GM19455 (cell line): Measurements from ENCODE around the gene SLCO3A1.

ENCODE experiments used
- ATAC-seq: cut with Tn5 transposase; IDR thresholded peaks from one replicate; pipeline ENCODE4 v1.9.1; 2021; ENCODE audit not compliant: unreplicated experiment

SLCO3A1 gene

DNA sequence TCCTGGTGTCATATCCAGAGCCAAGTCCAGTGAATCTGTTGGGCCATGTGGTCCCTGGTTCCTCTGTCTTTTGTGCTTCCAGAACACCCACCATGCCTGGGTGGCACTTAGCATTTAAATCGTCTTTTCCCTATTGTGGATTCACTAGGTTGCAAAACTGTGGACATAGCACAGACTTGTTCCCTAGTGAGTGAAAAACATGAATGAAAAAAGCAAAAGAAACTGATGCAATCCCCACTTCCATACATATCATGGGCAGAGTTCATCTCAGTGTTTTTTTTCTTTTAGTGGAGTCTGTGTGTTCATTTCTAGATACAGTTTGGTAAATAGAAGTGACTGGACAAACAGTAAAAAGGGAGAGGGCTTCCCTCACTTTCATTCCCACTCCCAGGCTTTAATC is 170.5 kb downstream of the SLCO3A1 start:
- no peak for ATAC-seq

DNA sequence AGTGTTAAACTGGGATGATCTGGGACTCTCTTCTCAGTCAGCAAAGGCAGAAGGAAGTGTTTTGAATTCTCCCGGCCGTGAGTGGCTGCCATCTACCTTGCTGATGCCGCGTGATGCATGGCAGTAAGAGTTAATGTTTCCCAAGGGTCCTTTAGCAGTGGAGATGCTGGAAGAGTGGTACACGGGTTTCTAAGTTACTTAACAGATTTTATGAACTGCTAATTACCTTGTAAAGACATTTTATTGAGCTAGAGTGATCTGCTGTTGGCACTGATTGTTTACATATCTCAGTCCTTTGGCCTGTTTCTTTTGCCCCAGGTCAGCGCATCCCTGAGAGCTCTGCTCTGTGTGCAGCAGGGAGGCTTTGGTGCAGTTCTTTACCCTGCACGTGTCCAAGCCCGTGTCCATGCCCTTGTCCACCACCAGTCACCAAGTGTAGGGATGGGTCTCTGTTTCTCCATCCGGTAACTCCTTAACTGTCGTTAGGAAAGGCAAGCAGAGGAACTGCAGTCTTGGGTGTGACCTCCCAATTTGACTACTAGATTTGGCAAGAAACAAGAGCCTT is 172.3 kb downstream of the SLCO3A1 start:
- no peak for ATAC-seq

DNA sequence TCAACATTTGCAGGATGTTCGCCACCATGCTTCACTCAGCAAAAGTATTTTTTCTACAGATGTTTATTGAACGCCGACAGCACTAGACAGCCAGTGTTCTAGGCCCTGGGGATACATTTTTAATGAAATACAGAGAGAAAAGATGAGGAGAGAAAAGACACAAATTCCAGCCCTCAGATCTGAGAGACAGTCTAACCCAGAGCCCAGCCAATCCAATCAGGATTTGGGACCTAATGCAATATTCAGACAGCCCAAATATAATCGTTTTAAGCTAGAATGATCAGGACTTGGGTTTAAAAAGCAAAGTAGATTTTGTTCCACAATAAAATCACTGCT is 174.8 kb downstream of the SLCO3A1 start:
- ATAC-seq, result no peak

DNA sequence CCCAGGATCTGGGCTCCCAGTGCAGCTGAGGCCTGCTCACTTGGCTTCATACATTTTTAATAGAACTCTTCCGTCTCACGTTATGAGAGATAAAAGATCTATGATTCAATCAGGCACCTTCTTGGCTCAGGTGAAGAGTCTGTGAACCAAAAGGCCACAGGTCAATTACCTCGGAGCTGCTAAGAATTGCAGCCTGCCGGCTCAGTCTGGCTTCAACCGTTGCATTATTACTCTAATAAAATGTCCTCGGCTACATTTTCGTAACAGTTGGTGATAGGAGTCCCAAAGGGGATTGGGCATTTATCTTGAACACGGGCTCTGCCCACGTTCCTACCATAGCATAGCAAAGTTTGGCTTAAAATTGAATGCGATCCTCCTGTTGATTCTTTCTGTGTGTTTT is 176.3 kb downstream of the SLCO3A1 start:
- no peak for ATAC-seq

DNA sequence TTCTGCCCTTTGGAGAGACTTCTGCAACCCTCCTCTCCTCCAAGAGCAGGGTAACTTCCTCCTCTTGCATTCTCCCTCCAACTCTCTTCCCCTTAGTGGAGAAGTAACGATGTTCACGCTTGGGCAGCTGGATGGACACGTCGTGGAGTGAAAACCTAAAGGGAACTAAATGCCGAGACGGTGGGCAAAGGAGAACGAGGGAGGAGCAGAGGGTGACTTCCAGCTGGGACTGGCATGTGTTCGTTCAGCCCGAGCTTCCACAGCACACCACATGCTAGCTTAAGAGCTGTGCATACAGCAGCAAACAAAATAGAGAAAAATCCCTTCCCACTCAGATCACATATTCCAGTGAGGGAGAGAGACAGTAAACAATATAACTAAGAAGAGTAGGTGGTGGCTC is 179.8 kb downstream of the SLCO3A1 start:
- no peak for ATAC-seq

DNA sequence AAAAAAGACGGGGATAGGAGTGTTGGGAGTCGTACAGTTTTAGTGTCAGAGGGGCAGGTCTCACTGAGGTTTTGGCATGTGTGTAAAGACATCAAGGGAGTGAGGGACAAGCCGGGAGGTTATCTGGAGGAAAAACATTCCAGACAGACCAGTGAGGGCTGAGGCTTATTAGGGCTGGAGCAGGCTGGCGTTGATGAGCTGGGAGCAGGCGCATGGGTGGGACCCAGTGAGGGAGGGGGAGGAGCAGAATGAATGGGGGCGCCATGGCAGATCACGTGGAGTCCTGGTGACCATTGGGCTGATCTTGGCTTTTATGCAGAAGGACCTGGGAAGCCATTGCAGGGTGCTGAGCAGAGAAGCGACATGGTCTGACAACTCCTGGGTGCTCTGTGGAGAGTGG is 180.2 kb downstream of the SLCO3A1 start:
- no peak for ATAC-seq

DNA sequence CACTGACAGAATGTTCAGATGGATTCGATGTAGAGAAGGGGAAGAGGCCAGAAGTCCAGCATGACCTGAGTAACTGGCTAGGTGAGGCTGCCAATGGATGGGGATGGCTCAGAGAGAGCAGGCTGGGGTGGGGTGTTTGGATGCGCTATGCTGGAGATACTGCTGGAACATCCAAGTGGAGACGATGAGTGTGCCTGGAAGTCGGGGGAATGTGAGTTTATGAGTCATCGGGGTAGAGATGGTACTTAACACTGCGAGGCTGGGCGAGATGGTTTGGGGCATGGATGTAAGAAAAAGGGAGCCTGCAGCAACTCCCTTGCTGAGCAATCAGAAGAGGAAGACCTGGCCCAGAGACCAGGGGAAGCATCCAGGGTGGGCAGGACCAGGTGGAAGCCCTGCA is 180.7 kb downstream of the SLCO3A1 start:
- ATAC-seq, result no peak

DNA sequence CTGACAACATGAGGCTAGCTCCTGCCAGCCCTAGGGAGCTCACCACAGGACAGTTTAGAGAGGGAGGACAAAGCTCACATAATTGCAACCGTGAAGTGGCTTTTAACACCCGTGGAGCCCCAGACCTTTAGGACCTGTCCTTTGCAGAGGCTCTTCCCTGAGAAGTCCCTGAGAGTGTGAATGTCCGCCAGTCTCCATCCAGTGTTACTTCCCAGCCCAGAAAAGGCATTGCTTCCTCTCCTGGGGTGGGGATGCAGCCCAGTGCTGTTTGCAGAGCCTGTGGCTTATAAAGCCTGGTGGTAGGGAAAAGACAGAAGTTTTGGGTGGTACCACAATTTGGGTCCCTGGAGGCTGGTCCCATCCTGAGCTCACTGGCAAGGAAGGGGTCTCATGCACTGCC is 182.0 kb downstream of the SLCO3A1 start:
- no peak for ATAC-seq

DNA sequence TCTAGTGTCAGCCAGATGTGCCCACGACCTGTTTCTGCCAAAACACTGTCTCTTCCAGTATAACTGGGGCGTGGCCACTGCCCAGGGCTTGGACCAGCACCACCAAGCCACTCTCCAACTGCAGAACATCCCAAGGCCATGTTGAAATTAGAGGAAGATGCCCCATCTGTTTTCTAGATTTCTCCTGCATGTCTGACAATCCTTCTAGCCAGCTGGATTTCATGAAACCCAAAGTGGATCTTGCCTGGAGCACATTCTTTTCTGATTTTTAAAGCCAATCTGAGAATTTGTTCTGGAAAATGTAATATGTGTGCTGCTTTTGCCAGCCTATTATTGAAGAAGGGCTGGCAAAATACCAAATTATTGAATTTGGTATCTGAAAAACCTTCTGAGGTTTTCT is 182.5 kb downstream of the SLCO3A1 start:
- no peak for ATAC-seq

DNA sequence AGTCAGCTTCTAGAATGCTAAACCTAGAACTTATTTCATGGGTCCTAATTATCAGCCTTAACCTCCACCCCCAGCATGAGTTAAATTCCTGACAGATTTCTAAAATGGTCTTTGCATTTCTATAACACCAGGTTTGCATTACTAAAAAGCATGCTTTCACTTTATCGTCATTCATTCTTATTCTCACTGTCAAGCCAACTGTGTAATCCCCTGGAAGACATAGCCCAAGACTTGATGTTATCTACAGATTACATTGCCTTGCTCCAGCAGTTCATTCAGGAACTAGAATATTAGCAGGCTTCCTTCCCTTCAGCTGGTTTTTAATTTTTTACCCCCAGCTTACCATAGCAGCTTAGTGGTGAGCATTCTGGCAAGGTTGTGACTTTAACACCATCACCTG is 184.0 kb downstream of the SLCO3A1 start:
- ATAC-seq, result no peak

DNA sequence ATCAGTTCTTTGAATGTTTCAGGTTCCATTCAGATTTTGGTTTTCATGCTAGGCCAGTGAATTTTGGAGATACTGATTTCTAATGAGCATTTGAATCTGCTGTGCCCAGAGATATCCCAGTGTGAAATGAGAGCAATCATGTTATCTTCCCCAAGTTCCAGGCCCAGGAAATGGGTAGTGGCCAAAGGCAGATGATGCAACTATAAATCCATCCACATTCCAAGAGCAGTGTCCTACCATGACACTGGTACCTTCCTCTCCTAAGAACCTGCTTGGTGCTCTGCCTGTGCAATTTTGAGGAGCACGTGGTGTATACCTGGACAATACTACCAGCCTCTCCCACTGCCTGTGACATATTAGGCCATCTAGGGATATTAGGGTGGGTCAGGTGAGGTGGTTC is 186.8 kb downstream of the SLCO3A1 start:
- ATAC-seq, result no peak

DNA sequence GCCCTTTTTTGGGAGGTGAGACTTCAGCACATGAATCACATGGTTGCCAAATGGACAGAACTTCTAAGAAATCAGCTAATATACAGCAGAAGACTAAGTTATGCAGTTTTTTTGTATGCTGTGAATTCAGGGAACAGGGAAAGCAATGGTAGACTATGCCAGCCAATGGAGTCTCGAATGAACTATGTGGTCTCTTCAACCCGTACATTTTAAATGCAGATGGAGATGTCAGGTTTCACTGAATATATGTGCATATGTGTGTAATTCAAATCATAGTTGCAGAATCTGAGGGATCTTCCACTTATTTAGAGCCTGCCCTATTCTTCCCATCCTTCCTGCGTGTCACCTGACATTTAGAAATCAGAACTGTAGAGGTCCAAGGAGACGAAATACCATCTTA is 187.9 kb downstream of the SLCO3A1 start:
- ATAC-seq, result no peak

DNA sequence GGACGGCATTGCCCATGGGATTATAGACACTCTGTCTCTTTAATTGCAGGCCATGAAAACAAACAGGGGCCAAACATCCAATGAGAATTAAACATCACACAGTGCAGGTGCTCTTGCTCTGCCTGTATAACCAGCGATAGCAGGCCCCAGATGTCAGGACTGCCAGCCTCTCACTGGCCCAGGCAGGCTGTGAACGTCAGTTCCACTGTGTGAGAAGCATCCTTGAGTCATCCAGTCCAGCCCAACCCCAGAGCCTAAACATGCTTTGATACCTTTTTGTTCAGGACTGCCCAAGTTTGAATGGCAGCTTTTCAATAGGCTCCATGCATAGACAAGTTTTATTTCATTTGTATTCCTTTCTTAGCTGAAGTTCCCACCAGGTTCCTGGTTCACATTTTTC is 189.8 kb downstream of the SLCO3A1 start:
- no peak for ATAC-seq

DNA sequence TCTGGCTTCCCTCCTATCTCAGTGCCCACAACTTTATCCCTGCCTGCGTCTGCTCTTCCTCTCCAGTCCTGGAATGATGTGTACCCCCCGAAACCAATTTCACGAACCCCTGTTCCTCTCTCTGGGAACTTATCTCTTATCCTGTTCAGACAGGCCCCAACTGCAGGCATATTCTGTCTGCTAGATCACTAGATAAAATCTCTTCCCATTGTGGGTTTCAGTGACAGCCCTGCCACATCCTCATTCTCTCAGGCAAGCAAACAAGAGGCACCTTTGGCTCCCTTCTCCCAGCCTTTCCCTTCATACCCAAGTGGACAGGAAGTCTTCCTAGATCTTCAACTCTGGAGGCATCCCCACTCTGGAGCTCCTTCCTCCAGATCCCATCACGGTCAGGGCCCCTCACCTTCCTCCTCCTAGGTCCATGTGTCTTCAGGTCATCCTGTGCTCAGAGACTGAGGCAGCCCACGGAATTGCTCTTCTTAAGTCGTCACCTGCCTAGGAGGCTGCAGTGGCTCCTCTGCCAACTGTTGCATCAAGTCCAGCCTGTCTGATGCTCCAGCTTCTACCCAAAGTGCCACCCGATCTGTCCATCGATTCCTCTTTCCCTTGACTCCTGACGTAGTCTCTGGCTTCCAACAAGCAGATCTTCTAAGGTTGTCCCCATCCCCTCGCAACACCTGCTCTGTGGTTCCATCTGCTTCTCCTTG is 190.8 kb downstream of the SLCO3A1 start:
- no peak for ATAC-seq

DNA sequence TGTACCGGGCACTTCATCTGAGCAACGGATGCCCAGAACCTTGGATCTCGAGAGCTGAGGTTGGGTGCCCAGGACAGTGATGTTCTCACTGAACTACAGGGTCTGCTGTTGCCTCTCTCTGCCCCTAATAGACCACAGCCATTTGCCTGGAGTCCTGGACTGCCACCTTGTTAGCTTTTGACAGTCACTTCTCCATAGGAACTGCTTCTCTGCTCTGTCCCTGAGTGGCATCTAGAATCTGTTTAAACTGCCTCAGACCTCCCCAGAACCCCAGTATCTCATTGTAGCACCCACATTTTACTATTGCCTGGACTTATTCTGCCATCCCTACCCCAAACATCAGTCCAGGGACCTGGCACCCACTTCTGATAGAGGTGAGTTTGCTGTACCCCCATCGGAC is 194.4 kb downstream of the SLCO3A1 start:
- no peak for ATAC-seq

DNA sequence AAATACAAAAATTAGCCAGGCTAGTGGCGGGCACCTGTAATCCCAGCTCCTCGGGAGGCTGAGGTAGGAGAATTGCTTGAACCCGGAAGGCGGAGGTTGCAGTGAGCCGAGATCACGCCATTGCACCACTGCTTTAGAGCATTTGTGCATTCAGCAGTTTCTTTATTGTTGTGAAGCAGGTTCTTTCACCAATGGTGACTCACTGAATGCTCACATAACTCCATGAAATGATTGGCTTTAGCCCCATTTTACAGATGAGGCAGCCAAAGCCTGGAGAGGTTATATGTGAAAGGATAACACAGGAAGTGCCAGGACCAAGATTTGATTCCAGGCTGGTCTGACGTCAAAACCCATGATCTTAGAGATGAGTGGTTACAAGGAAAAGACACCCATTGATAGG is 195.2 kb downstream of the SLCO3A1 start:
- no peak for ATAC-seq

DNA sequence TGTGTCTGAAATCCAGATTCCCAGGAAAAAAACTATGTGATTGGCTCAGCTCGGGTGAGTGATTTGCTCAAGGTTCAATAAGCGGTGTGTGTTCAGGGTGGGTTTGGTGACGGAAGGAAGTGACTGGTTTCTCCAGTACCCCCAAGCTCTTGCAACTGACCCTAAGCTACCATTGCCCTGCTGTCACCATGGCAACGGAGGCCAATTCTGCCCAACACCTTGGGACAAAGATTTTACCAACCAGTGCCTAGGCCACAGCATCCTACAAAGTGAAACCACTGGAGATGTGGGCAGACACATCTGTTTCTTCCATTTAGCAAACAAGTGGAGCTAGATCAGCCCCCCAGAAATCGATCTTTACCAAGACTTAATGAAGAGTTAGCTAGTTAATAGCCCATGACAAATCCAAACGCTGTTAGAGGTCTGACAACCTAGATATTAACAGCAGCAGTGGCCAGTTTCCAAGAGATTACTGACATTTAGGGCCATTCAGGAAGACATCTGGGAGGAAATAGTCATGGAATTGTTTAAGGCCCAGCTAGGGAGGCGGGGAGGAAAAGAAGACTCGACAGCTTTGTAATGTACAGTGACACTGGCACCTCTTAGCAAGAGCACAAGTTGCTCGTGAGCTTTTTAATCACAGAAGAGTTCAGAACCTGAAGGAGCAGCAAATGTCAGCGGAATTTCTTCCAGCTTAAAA is 195.9 kb downstream of the SLCO3A1 start:
- no peak for ATAC-seq

DNA sequence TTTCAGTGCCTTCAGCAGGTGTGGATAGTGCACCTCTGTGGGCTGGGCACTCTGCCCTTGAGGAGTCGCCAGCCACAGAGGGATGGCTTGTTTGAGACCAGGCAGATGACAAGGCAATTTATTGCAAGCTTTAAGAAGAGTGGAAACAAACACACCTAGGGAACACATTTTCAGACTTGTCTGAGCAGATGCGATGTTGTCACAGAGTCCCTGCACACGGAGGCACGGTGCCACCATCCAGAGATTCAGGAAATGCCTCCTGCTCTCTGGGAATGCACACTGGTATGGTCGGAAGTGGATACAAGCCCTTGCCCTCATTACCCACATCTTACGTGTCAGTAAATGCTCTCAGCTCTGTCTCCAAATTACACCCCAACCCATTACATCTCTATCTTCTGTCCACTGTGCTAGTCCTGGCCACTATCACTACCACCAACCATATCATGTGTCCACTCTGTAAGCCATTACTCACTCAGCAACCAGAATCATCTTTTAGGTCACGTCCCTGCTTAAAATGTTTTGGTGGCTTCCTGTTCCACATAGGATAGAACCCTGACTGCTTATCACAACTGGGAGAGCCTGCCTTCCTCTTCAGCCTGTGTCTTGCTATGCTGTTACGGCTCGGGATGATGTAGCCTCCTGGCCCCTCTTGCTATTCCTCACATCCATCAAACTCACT is 196.9 kb downstream of the SLCO3A1 start:
- no peak for ATAC-seq

DNA sequence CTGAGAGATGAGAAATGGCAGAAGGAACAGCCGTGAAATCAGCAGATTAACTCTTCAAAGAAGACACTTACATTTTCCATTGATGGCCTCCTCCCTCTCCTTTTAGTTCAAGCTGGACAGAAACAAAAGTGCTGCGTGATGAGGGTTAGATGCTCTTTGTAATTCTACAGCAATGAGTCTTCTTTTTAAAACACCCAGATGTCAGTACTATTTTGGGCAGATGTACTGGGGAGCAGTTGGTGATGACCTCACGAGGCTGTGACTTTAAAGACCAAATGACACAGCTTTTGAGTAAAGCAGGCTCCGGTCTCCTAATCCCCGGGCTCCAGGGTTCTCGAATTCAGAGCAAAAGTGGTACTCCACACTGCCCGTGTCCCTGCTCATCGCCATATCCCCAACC is 198.2 kb downstream of the SLCO3A1 start:
- no peak for ATAC-seq

DNA sequence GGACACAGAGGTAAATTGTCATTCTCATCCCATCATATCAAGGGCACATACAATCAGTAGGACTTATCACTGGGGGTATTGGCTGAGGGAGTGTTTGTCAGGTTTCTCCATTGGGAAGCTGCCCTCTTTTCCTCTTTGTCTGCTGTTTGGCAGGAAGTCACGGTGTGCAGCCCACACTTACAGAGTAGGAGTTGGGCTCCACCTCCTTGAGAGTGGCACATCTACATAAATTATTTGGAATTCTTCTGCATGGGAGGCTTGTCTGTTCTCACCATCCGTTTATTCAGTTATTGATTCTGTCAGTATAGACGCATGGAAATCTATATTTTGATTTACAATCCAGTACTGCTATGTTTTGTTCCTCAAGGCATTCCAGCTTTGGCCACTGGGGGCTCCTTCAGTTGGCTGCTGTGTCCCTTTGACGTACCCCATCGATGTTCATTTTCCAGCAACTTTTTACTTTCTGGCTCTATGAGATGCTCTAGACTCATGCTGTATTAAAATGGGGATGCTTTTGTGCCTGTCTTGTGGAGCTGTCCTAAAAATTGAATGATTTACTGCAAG is 200.3 kb downstream of the SLCO3A1 start:
- no peak for ATAC-seq

DNA sequence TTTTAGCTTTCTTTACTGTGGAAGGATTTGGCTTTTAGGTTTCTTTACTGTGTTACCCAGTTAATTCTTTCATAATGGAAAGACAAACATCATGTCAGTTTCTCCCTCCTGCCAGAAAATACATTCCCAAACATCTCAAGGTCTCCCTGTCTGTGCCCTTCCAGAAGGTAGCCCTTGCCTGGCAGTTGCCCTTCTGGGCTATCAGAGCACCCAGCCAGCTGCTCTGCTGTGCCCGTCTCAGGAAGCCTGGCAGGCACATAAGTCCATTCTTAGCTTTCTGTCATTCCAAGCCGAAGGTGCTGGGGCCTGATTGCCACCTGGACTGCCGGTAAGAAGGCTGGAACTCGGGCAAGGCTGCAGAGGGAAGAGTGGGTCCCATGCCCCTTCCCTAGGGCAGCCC is 203.4 kb downstream of the SLCO3A1 start:
- no peak for ATAC-seq
